HUDEP-2 (cell line): ENCODE results near the gene GRIFIN.
"Not testable (repeated sequence)": the region's sequence is repeated elsewhere in the genome, so short reads cannot be mapped to it uniquely, and the experiment has no call there.

ENCODE experiments used
- DNase-seq, 76 experiments: peaks; one replicate each; lab custom pipeline; 2025; ENCODE audit not compliant: unreplicated experiment in 76 of 76; lab: John Stamatoyannopoulos, UW

GRIFIN gene

GRCh38 chr7:2480070-2480408 lies 3.8 kb upstream of the GRIFIN start:
- no peak for DNase-seq

GRCh38 chr7:2479276-2480069 lies 3.3 kb upstream of the GRIFIN start:
- DNase-seq: no peak

GRCh38 chr7:2478800-2479199 lies 2.6 kb upstream of the GRIFIN start:
- DNase-seq: no peak

DNA sequence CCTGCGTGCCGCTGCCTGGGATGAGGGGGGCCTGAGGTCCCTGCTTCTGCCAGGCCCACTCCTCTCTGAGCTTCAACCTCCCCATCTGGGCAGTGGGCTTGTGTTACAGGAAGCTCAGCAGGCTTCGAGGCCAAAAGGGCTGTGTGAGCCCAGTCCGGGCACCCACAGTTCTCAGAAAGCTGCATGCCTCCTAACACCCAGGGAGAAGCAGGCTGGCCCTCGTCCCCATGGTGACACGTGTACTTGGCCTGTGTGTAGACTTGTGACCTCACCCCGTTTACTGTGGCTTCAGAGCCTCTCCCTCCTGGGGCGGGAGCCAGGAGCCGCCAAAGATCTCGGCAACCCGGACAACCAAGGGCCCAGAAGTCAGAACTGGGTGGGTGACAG lies 2.2 kb upstream of the GRIFIN start:
- peak in 65 of 76 experiments; percentile 2 to 91 (median 60) for DNase-seq

DNA sequence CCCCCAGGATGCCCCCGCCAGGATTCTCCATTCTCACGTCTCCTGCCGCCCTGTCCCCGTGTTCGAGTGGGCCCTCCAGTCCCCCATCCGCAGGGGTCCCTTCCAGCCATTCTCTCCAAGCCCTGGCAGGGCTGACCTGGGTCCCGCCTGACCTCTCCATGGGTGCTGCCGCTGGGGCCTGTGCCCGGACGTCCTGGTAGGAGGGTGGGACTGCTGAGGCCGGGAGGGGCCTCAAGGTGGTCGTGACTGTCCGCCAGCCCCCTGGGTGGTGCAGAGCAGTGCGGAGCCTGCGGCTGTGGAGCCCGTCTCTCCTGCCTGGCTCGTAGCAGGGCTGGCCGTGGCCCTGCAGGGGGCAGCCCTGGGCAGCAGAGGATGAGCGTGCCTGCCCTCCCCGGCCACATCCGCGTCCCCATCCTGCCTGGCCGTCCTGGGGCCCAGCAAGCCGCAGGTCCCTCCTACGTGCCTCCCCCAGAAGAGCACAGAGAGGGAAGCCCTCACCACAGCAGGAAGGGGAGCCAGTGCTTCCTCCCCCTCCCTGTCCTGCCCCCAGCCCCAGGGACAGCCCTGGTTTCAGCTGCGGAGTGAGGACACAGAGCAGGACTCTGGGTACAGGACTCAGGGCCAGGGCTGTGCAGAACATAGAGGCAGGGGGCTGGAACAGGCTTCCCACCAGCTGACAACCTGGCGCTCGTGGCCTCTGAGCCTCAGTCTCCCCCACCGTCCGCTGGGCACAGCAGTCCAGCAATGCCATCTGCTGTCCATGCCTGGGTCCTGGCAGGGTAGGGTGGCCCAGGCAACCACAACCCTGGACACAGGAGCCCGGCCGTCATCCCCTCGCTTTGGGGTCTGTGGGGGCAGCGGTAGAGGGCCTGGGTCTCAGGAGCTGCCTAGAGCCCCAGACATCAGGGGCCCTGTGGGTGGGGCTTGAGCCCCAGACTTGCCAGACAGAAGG lies 1.5 kb upstream of the GRIFIN start:
- DNase-seq: peak in 40 of 76 experiments; percentile 8 to 62 (median 34)

GRCh38 chr7:2476776-2477446 lies 713 bp upstream of the GRIFIN start:
- DNase-seq: no peak

DNA sequence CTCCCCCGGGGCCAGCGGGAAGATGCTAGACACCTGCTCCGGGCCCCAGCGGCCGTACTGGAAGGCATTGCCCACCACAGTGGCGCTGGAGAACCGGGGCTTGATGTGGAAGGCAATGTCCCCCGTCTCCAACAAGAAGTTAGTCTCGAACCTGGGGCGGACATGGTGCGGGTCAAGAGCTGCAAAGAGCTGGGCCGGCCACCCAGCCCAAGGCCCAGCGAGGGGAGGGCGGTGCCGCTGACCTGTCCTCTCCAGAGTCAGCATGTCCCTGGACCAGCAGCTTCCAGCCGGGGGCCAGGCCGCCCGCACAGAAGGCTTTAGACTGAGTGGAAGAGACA lies 551 bp downstream of the GRIFIN start:
- no peak for DNase-seq

- no peak for DNase-seq
Measured at GRCh38 chr7:2474813-2475677, 1.2 kb downstream of the GRIFIN start.

DNA sequence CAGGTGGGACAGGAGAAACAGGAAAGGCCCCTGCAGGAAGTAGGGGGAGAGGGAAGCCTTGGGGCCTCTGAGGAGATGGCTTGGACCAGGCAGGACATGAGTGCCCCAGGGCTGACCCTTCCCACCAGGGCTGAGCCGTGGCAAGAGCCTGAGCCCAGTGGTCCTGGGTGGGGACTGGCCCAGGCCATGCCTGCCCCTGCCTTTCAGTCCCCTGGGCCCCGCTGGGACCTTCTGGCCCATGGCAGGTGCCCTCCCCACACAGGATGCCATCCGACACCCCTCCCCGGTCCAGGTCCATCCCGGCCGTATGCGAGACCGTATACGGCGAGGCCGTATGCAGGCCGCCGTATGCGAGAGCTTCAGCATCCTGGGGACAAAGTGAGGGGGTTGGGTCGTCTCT lies 2.0 kb downstream of the GRIFIN start:
- no peak for DNase-seq

DNA sequence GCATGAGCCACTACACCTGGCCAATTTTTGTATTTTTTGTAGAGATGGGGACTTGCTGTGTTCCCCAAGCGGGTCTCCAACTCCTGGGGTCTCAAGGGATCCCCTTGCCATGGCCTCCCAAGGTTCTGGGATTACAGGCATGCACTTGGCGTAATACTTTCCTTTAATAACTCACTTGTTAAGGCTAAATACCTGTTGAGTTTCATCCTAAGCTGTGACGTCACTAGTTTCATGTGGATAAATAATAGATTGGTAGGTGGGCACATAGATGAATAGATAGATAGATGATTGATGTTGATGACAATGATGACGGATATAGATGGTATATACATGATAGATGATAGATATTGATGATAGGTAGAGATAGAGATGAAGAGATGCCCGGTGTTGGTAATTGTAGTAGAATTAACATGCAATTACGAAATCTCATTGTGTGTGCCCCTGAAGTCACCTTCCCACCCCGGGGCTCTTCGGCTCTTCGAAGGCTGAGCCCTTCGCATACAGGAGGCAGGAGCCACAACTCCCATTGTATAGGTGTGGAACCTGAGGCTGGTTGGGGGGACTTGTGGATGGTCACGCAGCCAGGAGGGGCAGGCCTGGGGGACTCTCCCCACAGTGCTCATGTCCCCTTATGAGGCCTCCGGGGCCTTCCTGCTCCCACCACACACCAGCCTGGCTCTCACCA lies 2.6 kb downstream of the GRIFIN start:
- DNase-seq: no peak

GRCh38 chr7:2472739-2473138 lies 3.5 kb downstream of the GRIFIN start:
- no peak for DNase-seq

DNA sequence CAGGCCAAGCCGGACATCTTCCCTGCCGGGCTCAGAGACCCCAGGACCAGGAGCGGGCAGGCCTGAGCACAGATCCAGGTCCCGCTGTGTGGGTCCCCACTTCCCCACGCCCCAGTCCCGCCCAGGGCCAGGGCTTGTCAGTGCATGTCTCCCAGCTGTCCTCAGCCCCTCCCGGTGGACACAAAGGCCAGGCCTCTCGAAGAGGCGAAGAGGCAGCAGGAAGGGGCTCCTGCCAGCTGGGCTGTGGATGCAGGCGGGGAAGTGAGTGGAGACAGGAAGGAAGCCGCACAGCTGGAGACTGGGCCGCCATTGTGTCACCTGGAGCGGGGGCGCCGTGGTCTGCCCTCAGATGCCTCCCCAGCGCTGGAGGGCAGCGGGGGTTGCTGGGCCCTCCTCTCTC lies 4.8 kb downstream of the GRIFIN start:
- DNase-seq: no peak

DNA sequence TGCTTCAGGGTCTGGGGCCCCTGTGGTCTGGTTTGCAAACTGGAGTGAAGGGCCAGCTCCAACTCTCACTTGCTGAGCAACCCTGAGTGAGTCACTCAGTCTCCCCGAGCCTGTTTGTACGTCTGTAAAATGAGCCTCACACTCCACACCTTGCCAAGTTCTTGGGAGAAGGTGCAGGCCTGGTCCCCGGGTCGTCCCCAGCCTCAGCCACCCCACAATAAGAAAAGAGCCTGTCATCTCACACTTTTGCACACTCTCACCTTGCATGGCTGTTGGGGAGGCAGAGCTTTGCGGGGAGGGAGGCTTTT lies 5.2 kb downstream of the GRIFIN start:
- no peak for DNase-seq

- DNase-seq: no peak
Measured at GRCh38 chr7:2470204-2471021, 5.8 kb downstream of the GRIFIN start.

GRCh38 chr7:2469460-2470203 lies 6.6 kb downstream of the GRIFIN start:
- DNase-seq: not testable (repeated sequence)

- no peak for DNase-seq
Measured at GRCh38 chr7:2468227-2468626, 8.0 kb downstream of the GRIFIN start.

DNA sequence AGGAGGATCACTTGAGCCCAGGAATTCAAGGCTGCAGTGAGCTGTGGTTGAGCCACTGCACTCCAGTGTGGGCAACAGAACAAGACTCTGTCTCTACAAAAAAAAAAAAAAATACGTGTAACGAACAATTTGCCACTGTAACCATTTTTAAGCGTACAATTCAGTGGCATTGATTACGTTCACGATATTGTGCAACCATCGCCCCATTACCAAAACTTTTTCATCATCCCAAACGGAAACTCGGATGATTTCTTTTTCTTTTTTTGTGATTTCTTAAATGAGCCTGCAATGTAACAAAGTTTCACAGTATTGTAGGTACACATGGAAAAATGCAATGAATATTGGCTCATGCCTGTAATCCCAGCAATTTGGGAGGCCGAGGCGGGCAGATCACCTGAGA lies 9.5 kb downstream of the GRIFIN start:
- DNase-seq: no peak

GRCh38 chr7:2465928-2466327 lies 10.3 kb downstream of the GRIFIN start:
- DNase-seq: no peak

DNA sequence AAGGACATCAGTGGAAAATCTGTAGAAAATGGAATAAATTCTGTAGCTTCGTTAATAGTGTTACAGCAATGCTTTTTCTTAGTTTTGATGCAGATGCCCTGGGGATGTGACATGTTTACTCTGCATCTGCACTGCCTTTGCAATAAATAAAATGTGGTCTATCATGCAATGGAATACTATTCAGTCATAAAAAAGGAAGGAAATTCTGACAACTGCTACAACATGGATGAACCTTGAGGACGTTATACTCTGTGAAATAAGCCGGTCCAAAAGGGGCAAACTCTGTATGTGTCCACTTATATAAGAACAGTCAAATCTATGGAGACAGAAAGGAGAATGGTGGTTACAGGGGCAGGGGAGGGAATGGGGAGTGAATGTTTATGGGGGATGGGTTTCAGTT lies 13.5 kb downstream of the GRIFIN start:
- no peak for DNase-seq
